WTC11 (cell line): ENCODE measurements around the gene TRIP13.

Experiments
- FOXK1 ChIP-seq: sonication (generic); formaldehyde crosslinking; IDR thresholded peaks from 2 replicates; pipeline ENCODE4 v1.8.0; 2022; ENCODE audit warnings: mild to moderate bottlenecking, moderate library complexity, missing genetic modification reagents
- JUN ChIP-seq: sonication (generic); formaldehyde crosslinking; IDR thresholded peaks from 2 replicates; pipeline ENCODE4 v1.8.0; 2023; ENCODE audit warnings: mild to moderate bottlenecking, missing genetic modification reagents
- ZNF138 ChIP-seq: sonication (generic); formaldehyde crosslinking; conservative IDR thresholded peaks from 2 replicates; pipeline ENCODE4 v1.8.1; 2022; ENCODE audit warnings: mild to moderate bottlenecking, moderate library complexity, missing genetic modification reagents
- ZNF232 ChIP-seq: sonication (generic); formaldehyde crosslinking; IDR thresholded peaks from 2 replicates; pipeline ENCODE4 v1.8.0; 2022; ENCODE audit warnings: mild to moderate bottlenecking, missing genetic modification reagents
- TF ChIP-seq, protein P1 (sequence below): fragments of 200-600 bp; IDR thresholded peaks from 2 replicates; pipeline ENCODE4 v1.8.0; 2022; ENCODE audit warnings: antibody characterized with exemption
- TF ChIP-seq, protein P2 (sequence below): sonication (generic); formaldehyde crosslinking; conservative IDR thresholded peaks from 2 replicates; pipeline ENCODE4 v1.8.1; 2022; ENCODE audit warnings: mild to moderate bottlenecking, missing genetic modification reagents
- TF ChIP-seq, protein P3 (sequence below): sonication (generic); formaldehyde crosslinking; IDR thresholded peaks from 2 replicates; pipeline ENCODE4 v1.8.1; 2022; ENCODE audit warnings: low read depth, missing genetic modification reagents, borderline replicate concordance

DNA sequence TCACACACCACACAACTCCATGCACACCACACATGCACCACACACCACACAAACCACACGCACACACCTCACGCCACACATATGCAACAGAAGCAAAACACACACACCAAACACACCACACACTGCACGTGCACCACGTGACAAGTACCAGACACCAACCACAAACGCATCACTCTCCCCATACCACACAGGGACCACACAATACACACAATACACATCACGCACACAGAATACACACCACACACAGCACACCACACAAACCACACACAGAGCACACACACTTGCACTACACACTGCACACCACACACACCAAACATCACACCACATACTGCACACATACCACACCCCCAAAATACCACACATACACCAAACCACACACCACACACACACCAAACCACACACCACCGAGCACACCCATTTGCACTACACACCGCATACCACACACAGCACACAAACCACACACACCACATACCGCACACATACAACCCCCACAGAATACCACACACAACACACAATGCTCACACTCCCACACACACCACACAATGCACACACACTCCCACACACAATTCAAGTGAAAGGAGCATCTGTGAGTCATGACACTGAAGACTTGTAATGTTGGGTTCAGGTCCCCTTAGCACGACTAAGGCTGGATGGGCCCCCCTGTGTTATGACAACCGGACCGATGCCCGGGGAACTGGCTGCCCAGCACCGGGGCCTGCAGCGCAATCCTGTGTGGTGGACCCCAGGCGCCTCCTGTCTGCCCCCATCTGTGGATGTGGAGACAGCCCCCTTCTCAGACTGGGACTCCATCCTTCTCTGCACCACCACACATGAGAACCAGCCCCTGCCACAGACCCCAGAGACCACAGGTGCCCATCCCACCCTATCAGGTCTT lies 35.9 kb upstream of the TRIP13 start:
- TF ChIP-seq, protein P1, sequence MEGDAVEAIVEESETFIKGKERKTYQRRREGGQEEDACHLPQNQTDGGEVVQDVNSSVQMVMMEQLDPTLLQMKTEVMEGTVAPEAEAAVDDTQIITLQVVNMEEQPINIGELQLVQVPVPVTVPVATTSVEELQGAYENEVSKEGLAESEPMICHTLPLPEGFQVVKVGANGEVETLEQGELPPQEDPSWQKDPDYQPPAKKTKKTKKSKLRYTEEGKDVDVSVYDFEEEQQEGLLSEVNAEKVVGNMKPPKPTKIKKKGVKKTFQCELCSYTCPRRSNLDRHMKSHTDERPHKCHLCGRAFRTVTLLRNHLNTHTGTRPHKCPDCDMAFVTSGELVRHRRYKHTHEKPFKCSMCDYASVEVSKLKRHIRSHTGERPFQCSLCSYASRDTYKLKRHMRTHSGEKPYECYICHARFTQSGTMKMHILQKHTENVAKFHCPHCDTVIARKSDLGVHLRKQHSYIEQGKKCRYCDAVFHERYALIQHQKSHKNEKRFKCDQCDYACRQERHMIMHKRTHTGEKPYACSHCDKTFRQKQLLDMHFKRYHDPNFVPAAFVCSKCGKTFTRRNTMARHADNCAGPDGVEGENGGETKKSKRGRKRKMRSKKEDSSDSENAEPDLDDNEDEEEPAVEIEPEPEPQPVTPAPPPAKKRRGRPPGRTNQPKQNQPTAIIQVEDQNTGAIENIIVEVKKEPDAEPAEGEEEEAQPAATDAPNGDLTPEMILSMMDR: no peak
- TF ChIP-seq JUN (CRISPR knock-in tag): no peak
- no peak for TF ChIP-seq FOXK1 (CRISPR knock-in tag)
- TF ChIP-seq, protein P2, sequence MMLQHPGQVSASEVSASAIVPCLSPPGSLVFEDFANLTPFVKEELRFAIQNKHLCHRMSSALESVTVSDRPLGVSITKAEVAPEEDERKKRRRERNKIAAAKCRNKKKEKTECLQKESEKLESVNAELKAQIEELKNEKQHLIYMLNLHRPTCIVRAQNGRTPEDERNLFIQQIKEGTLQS (CRISPR knock-in tag): no peak
- TF ChIP-seq ZNF138 (CRISPR knock-in tag): no peak
- TF ChIP-seq, protein P3, sequence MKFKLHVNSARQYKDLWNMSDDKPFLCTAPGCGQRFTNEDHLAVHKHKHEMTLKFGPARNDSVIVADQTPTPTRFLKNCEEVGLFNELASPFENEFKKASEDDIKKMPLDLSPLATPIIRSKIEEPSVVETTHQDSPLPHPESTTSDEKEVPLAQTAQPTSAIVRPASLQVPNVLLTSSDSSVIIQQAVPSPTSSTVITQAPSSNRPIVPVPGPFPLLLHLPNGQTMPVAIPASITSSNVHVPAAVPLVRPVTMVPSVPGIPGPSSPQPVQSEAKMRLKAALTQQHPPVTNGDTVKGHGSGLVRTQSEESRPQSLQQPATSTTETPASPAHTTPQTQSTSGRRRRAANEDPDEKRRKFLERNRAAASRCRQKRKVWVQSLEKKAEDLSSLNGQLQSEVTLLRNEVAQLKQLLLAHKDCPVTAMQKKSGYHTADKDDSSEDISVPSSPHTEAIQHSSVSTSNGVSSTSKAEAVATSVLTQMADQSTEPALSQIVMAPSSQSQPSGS (CRISPR knock-in tag): no peak
- no peak for TF ChIP-seq ZNF232
